Esophagus squamous epithelium (tissue), 5 donors: ENCODE data around the gene HHLA2. TPM values are rescaled to one million over a fixed set of nuclear protein-coding genes. Genes with fewer than 3 reads are reported as not detected.

ENCODE experiments used
- DNase-seq: peaks from one replicate; lab custom pipeline; 2025; lab: John Stamatoyannopoulos, UW
- H3K27ac ChIP-seq, 4 donors: fragments of 200-600 bp; sonication (generic); one replicate each; pipeline ENCODE4 v1.5.1; 2016 to 2019; ENCODE audit warnings: mild to moderate bottlenecking in 1 of 4
- H3K27me3 ChIP-seq, 4 donors: fragments of 200-600 bp; sonication (generic); 1 replicate in 3 of 4; 2 replicates in 1 of 4; pipeline versions ENCODE4 v1.5.1 to v1.6.0; 2017 to 2021; ENCODE audit warnings: antibody characterized with exemption in 1 of 4
- H3K36me3 ChIP-seq, 3 donors: fragments of 200-600 bp; sonication (generic); one replicate each; pipeline ENCODE4 v1.5.1; 2016 to 2019
- H3K4me1 ChIP-seq, 3 donors: fragments of 200-600 bp; sonication (generic); one replicate each; pipeline ENCODE4 v1.5.1; 2017 to 2019
- H3K4me3 ChIP-seq, 4 donors: fragments of 200-600 bp; sonication (generic); 1 replicate in 3 of 4; 2 replicates in 1 of 4; pipeline ENCODE4 v1.5.1; 2016 to 2019; ENCODE audit warnings: mild to moderate bottlenecking in 2 of 4, moderate library complexity in 1 of 4
- H3K9me3 ChIP-seq, 3 donors: fragments of 200-600 bp; sonication (generic); one replicate each; pipeline ENCODE4 v1.5.1; 2016 to 2019
- CTCF ChIP-seq, 6 experiments: fragments of 450-650 bp in 4 of 6; fragments of 200-600 bp in 2 of 6; sonication (generic) in 2 of 6; IDR thresholded peaks; one replicate each; pipeline ENCODE4 v1.5.1; 2016 to 2019; ENCODE audit warnings: antibody characterized with exemption in 6 of 6, mild to moderate bottlenecking in 4 of 6, moderate library complexity in 4 of 6
- POLR2A ChIP-seq, 4 donors: fragments of 450-650 bp; IDR thresholded peaks; one replicate each; pipeline ENCODE4 v1.6.1; 2017; ENCODE audit warnings: antibody characterized with exemption in 4 of 4, mild to moderate bottlenecking in 4 of 4, moderate library complexity in 3 of 4
- WGBS, 2 donors: methylation state at CpG; one replicate each; pipeline ENCODE4 v1.1.5; 2018; 5-methylcytosine and 5-hydroxymethylcytosine counted together
- intact Hi-C: fragments of 100-400 bp; cut with DNase I; formaldehyde crosslinking; loops from one replicate; pipeline ENCODE4 v1.15.0; 2022
- total RNA-seq, 4 donors: library from RNA; depleted of rRNA; stranded (reverse); fragments of >200 nt; gene quantifications; one replicate each; pipeline ENCODE4 v1.1.0, GENCODE V29; 2016
- donor health status: DM: yes; HTN: yes; CAD: no.

The HHLA2 gene
- total RNA-seq, 4 donors from 2014 or later = not detected

GRCh38 chr3:108407886-108408285 lies 111.5 kb downstream of the HHLA2 start:
- intact Hi-C loops = no loop called here
- no peaks in the 10 kb centered on the region for H3K36me3 ChIP-seq
- H3K4me3 ChIP-seq = no peak overlapping the region
- H3K4me1 ChIP-seq = peaks cover 0 to 48% (median 0%) of the 10 kb centered on the region in 3 donors
- TF ChIP-seq CTCF (IDR thresholded peaks at IDR 0.05) (no peak), POLR2A (IDR thresholded peaks at IDR 0.05) (no peak)
- H3K27ac ChIP-seq = no peak overlapping the region
- WGBS, 2 donors = 48 to 53% methylated on average over 3 of the region's 3 CpGs
- H3K9me3 ChIP-seq = no peaks in the 10 kb centered on the region
- DNase-seq = no peak
- H3K27me3 ChIP-seq = no peaks in the 10 kb centered on the region

GRCh38 chr3:108408883-108409799 lies 112.8 kb downstream of the HHLA2 start:
- intact Hi-C loops = no loop called here
- Histone ChIP-seq H3K36me3 (no peaks in the 10 kb centered on the region), H3K27me3 (no peaks in the 10 kb centered on the region), H3K4me3 (no peak overlapping the region), H3K9me3 (no peaks in the 10 kb centered on the region), H3K27ac (peak overlapping the region in 1 of 4 donors; percentile 36), H3K4me1 (peaks cover 0 to 47% (median 0%) of the 10 kb centered on the region in 3 donors)
- TF ChIP-seq CTCF (IDR thresholded peaks at IDR 0.05) (no peak), POLR2A (IDR thresholded peaks at IDR 0.05) (no peak)
- DNase-seq = no peak
- 60 to 83% methylated on average over 6 to 7 of the region's 7 CpGs for WGBS, 2 donors

- no peak for DNase-seq
- WGBS, 2 donors = 32 to 77% methylated on average over 4 of the region's 4 CpGs
- intact Hi-C loops = no loop called here
- no peak for TF ChIP-seq CTCF (IDR thresholded peaks at IDR 0.05)
- TF ChIP-seq POLR2A (IDR thresholded peaks at IDR 0.05) = no peak
- peaks cover 0 to 41% (median 0%) of the 10 kb centered on the region in 3 donors for H3K4me1 ChIP-seq
- no peaks in the 10 kb centered on the region for H3K27me3 ChIP-seq
- no peak overlapping the region for H3K4me3 ChIP-seq
- no peaks in the 10 kb centered on the region for H3K9me3 ChIP-seq
- H3K27ac ChIP-seq = peak overlapping the region in 1 of 4 donors; percentile 36
- no peaks in the 10 kb centered on the region for H3K36me3 ChIP-seq
Observed at GRCh38 chr3:108409800-108410178, 113.4 kb downstream of the HHLA2 start.

GRCh38 chr3:108410531-108410984 lies 114.2 kb downstream of the HHLA2 start:
- Histone ChIP-seq H3K9me3 (no peaks in the 10 kb centered on the region), H3K36me3 (no peaks in the 10 kb centered on the region), H3K27ac (no peak overlapping the region), H3K4me1 (peaks cover 0 to 41% (median 0%) of the 10 kb centered on the region in 3 donors), H3K27me3 (no peaks in the 10 kb centered on the region), H3K4me3 (no peak overlapping the region)
- no peak for DNase-seq
- TF ChIP-seq CTCF (IDR thresholded peaks at IDR 0.05) (no peak), POLR2A (IDR thresholded peaks at IDR 0.05) (no peak)
- intact Hi-C loops = no loop called here
- WGBS, 2 donors = 73 to 83% methylated on average over 4 to 5 of the region's 11 CpGs

GRCh38 chr3:108412121-108412750 lies 115.9 kb downstream of the HHLA2 start:
- Histone ChIP-seq H3K4me1 (peaks cover 0 to 33% (median 0%) of the 10 kb centered on the region in 3 donors), H3K27ac (peak overlapping the region in 3 of 4 donors; percentile 44 to 54 (median 48)), H3K27me3 (no peaks in the 10 kb centered on the region), H3K9me3 (no peaks in the 10 kb centered on the region), H3K4me3 (no peak overlapping the region), H3K36me3 (no peaks in the 10 kb centered on the region)
- intact Hi-C loops = no loop called here
- DNase-seq = no peak
- TF ChIP-seq CTCF (IDR thresholded peaks at IDR 0.05) (no peak), POLR2A (IDR thresholded peaks at IDR 0.05) (no peak)
- WGBS, 2 donors = 59 to 71% methylated on average over 6 of the region's 6 CpGs
